H1 (cell line): ENCODE results near the gene OCSTAMP. TPM values are rescaled to one million over a fixed set of nuclear protein-coding genes. Genes with fewer than 3 reads are reported as not detected.

Experiments
- CTCF ChIA-PET: fragments of 300-600 bp; sonication (Branson Sonifier 250); formaldehyde crosslinking; loops from one replicate; lab custom pipeline; 2021; ENCODE audit not compliant: partially characterized antibody; lab: Charles Lee
- POLR2A ChIA-PET: fragments of 300-600 bp; sonication (Branson Sonifier 250); formaldehyde crosslinking; loops from one replicate; lab custom pipeline; 2021; ENCODE audit warnings: inconsistent platforms; ENCODE audit not compliant: partially characterized antibody; lab: Charles Lee
- DNase-seq, 2 experiments: peaks; one replicate each; pipeline versions ENCODE4 v3.0.0 to v3.0.0-alpha.2; 2010 to 2022; ENCODE audit warnings: low spot score in 2 of 2, low read depth in 1 of 2, mixed read lengths in 1 of 2
- FAIRE-seq: peaks from 2 replicates; lab custom pipeline; 2011; peaks lifted over from hg19 to GRCh38; lab: Jason Lieb, UNC
- H2AFZ ChIP-seq: 2 replicates; pipeline ENCODE4 v1.8.1; 2012; ENCODE audit warnings: low read length, inconsistent platforms
- H2AK5ac ChIP-seq: 2 replicates; pipeline ENCODE4 v1.6.1; 2013; ENCODE audit warnings: low read depth, low read length
- H2BK120ac ChIP-seq: replicated peaks from 2 replicates; pipeline ENCODE3; 2013; ENCODE audit warnings: low read depth, low read length, inconsistent platforms
- H2BK12ac ChIP-seq: 2 replicates; pipeline ENCODE4 v1.6.1; 2013; ENCODE audit warnings: low read depth, low read length
- H2BK15ac ChIP-seq: 2 replicates; pipeline ENCODE4 v1.6.1; 2013; ENCODE audit warnings: low read length
- H2BK20ac ChIP-seq: 2 replicates; pipeline ENCODE4 v1.6.1; 2013; ENCODE audit warnings: low read length
- H2BK5ac ChIP-seq: 2 replicates; pipeline ENCODE4 v1.6.1; 2013; ENCODE audit warnings: low read depth, low read length
- H3K14ac ChIP-seq: 2 replicates; pipeline ENCODE4 v1.6.1; 2013; ENCODE audit warnings: inconsistent platforms; ENCODE audit not compliant: insufficient read length
- H3K18ac ChIP-seq: 2 replicates; pipeline ENCODE4 v1.6.1; 2013; ENCODE audit warnings: low read length; ENCODE audit errors: extremely low read depth
- H3K23ac ChIP-seq: 2 replicates; pipeline ENCODE4 v1.6.1; 2013; ENCODE audit warnings: inconsistent platforms; ENCODE audit not compliant: insufficient read length
- H3K23me2 ChIP-seq: 2 replicates; pipeline ENCODE4 v1.6.1; 2013; ENCODE audit warnings: low read depth, low read length
- H3K27ac ChIP-seq: 2 replicates; pipeline ENCODE4 v1.6.1; 2011; ENCODE audit warnings: low read depth, low read length, inconsistent platforms
- H3K27me3 ChIP-seq, 4 experiments: replicated peaks in 1 of 4; 1 replicate in 1 of 4; 2 replicates in 3 of 4; pipeline versions ENCODE4 v1.6.1 to v1.8.1; 2011 to 2013; ENCODE audit warnings: low read length in 3 of 4, mild to moderate bottlenecking in 3 of 4, inconsistent platforms in 2 of 4, mixed read lengths in 2 of 4, moderate library complexity in 1 of 4; ENCODE audit not compliant: control insufficient read depth in 3 of 4, insufficient read depth in 3 of 4; ENCODE audit errors: extremely low read depth in 1 of 4
- H3K36me3 ChIP-seq, 4 experiments: 2 replicates each; pipeline versions ENCODE4 v1.6.1 to v1.8.1; 2011 to 2013; ENCODE audit warnings: mild to moderate bottlenecking in 4 of 4, low read length in 3 of 4, moderate library complexity in 2 of 4, control low read depth in 1 of 4, inconsistent platforms in 1 of 4; ENCODE audit not compliant: insufficient read depth in 4 of 4, control insufficient read depth in 2 of 4
- H3K4ac ChIP-seq: replicated peaks from 2 replicates; pipeline ENCODE3; 2013; ENCODE audit warnings: low read length, low read depth, mixed read lengths, inconsistent platforms; ENCODE audit not compliant: insufficient read length
- H3K4me1 ChIP-seq, 4 experiments: replicated peaks in 1 of 4; 1 replicate in 1 of 4; 2 replicates in 3 of 4; pipeline versions ENCODE4 v1.6.1 to v1.8.1; 2011 to 2013; ENCODE audit warnings: low read length in 3 of 4, inconsistent platforms in 2 of 4, mixed read lengths in 1 of 4; ENCODE audit not compliant: insufficient read depth in 4 of 4, control insufficient read depth in 3 of 4
- H3K4me2 ChIP-seq, 2 experiments: 2 replicates each; pipeline versions ENCODE4 v1.6.1 to v1.8.1; 2011 to 2013; ENCODE audit warnings: low read depth in 2 of 2, low read length in 2 of 2, control low read depth in 1 of 2, inconsistent platforms in 1 of 2, mild to moderate bottlenecking in 1 of 2; ENCODE audit not compliant: insufficient read depth in 1 of 2
- H3K4me3 ChIP-seq, 4 experiments: fragments of 200-600, 300-600 bp in 1 of 4; sonication (generic), shearing (Covaris generic), sonication (Bioruptor Twin) in 1 of 4; 2 replicates each; pipeline versions ENCODE4 v1.5.1 to v1.8.1; 2011 to 2016; ENCODE audit warnings: low read length in 4 of 4, low read depth in 3 of 4, control low read depth in 2 of 4, inconsistent platforms in 2 of 4, mild to moderate bottlenecking in 2 of 4, mixed read lengths in 1 of 4, moderate library complexity in 1 of 4; ENCODE audit not compliant: insufficient read depth in 2 of 4; ENCODE audit errors: extremely low read depth in 1 of 4
- H3K56ac ChIP-seq: replicated peaks from 2 replicates; pipeline ENCODE3; 2013; ENCODE audit warnings: low read depth, mild to moderate bottlenecking, mixed read lengths, low read length, inconsistent platforms; ENCODE audit not compliant: insufficient read length
- H3K79me1 ChIP-seq: 2 replicates; pipeline ENCODE4 v1.6.1; 2013; ENCODE audit warnings: low read depth, low read length, control low read depth
- H3K79me2 ChIP-seq, 2 experiments: 2 replicates each; pipeline versions ENCODE4 v1.6.1 to v1.8.1; 2012 to 2013; ENCODE audit warnings: low read length in 2 of 2, mild to moderate bottlenecking in 2 of 2, inconsistent platforms in 1 of 2; ENCODE audit not compliant: insufficient read depth in 2 of 2, control insufficient read depth in 1 of 2
- H3K9ac ChIP-seq, 4 experiments: replicated peaks in 1 of 4; 1 replicate in 1 of 4; 2 replicates in 3 of 4; pipeline versions ENCODE4 v1.6.1 to v1.8.1; 2011 to 2013; ENCODE audit warnings: low read depth in 3 of 4, low read length in 3 of 4, control low read depth in 2 of 4, mild to moderate bottlenecking in 2 of 4, moderate library complexity in 2 of 4, inconsistent platforms in 1 of 4; ENCODE audit errors: extremely low read depth in 1 of 4
- H3K9me3 ChIP-seq, 2 experiments: 2 replicates each; pipeline versions ENCODE4 v1.6.1 to v1.8.1; 2012 to 2013; ENCODE audit warnings: mild to moderate bottlenecking in 2 of 2, moderate library complexity in 2 of 2, control low read depth in 1 of 2, inconsistent platforms in 1 of 2, low read depth in 1 of 2, low read length in 1 of 2, mixed read lengths in 1 of 2; ENCODE audit not compliant: insufficient read depth in 2 of 2
- H4K20me1 ChIP-seq, 2 experiments: replicated peaks in 1 of 2; 2 replicates each; pipeline versions ENCODE3 to v1.8.1; 2011 to 2013; ENCODE audit warnings: inconsistent platforms in 2 of 2, low read length in 2 of 2, mild to moderate bottlenecking in 1 of 2; ENCODE audit not compliant: insufficient read depth in 2 of 2, control insufficient read depth in 1 of 2
- H4K5ac ChIP-seq: 2 replicates; pipeline ENCODE4 v1.6.1; 2013; ENCODE audit warnings: low read length, low read depth, mixed read lengths, inconsistent platforms; ENCODE audit not compliant: insufficient read length
- H4K8ac ChIP-seq: 2 replicates; pipeline ENCODE4 v1.8.0; 2013; ENCODE audit warnings: mild to moderate bottlenecking, moderate library complexity, low read length, inconsistent platforms; ENCODE audit not compliant: insufficient read depth; ENCODE audit errors: extremely low read depth
- H4K91ac ChIP-seq: replicated peaks from 2 replicates; pipeline ENCODE3; 2013; ENCODE audit warnings: low read length, mixed read lengths, inconsistent platforms; ENCODE audit not compliant: insufficient read length
- CBX5 ChIP-seq: fragments of 300-800, 300-1000 bp; sonication (generic); IDR thresholded peaks from 2 replicates; pipeline ENCODE4 v1.7.1; 2016; ENCODE audit warnings: antibody characterized with exemption, low read length, low read depth
- CHD1 ChIP-seq: IDR thresholded peaks from 2 replicates; pipeline ENCODE4 v1.6.1; 2012; ENCODE audit warnings: low read depth, low read length, improper control_type of control experiment
- EP300 ChIP-seq, 2 experiments: IDR thresholded peaks; 1 replicate in 1 of 2; 2 replicates in 1 of 2; pipeline ENCODE4 v1.6.1; 2011 to 2012; ENCODE audit warnings: low read depth in 2 of 2, low read length in 2 of 2, mild to moderate bottlenecking in 2 of 2, borderline replicate concordance in 1 of 2, inconsistent platforms in 1 of 2, moderate library complexity in 1 of 2
- GABPA ChIP-seq: IDR thresholded peaks from 2 replicates; pipeline ENCODE4 v1.6.1; 2011; ENCODE audit warnings: mild to moderate bottlenecking, low read length, moderate library complexity, borderline replicate concordance; ENCODE audit not compliant: insufficient read depth
- MAFK ChIP-seq: IDR thresholded peaks from 2 replicates; pipeline ENCODE4 v1.6.1; 2012; ENCODE audit warnings: low read depth, mild to moderate bottlenecking, improper control_type of control experiment, low read length
- SUZ12 ChIP-seq: fragments of 200-600 bp; sonication (generic); IDR thresholded peaks from 2 replicates; pipeline ENCODE4 v1.6.1; 2012; ENCODE audit warnings: mild to moderate bottlenecking, inconsistent platforms, low read length, moderate library complexity, mixed read lengths
- TCF12 ChIP-seq: IDR thresholded peaks from 2 replicates; pipeline ENCODE4 v1.6.1; 2011; ENCODE audit warnings: low read depth, mild to moderate bottlenecking, low read length
- TEAD4 ChIP-seq: IDR thresholded peaks from 2 replicates; pipeline ENCODE4 v1.6.1; 2012; ENCODE audit warnings: low read depth, low read length, inconsistent platforms, mixed read lengths
- WGBS, 2 experiments: shearing (Covaris generic) in 1 of 2; methylation state at CpG; one replicate each; pipeline versions ENCODE4 v1.1.6 to v1.1.7; 2013 to 2015; ENCODE audit warnings: low lambda C conversion rate in 2 of 2, mixed read lengths in 2 of 2, inconsistent platforms in 1 of 2, low coverage in 1 of 2, missing lambda C conversion rate in 1 of 2; ENCODE audit not compliant: insufficient replicate concordance in 2 of 2, insufficient coverage in 1 of 2, insufficient read length in 1 of 2; ENCODE audit errors: extremely low coverage in 1 of 2, missing lambda C conversion rate in 1 of 2; 5-methylcytosine and 5-hydroxymethylcytosine counted together
- polyA plus RNA-seq, 7 experiments: library from polyadenylated mRNA; depleted of rRNA in 3 of 7; stranded (reverse) in 5 of 7; unstranded in 2 of 7; fragments of >200 nt in 5 of 7; fragments of 200-250 nt in 2 of 7; gene quantifications; 1 replicate in 5 of 7; 2 replicates in 1 of 7; 4 replicates in 1 of 7; pipeline versions ENCODE4 v1.2.1 to v1.2.3, GENCODE V29; 2011 to 2013; ENCODE audit warnings: missing spikeins in 2 of 7, mixed read lengths in 2 of 7
- total RNA-seq: library from RNA; stranded (reverse); fragmentation: NEBNext Ultra II Directional; extraction: Animal tissue kit (Norgen Biotek cat#: 25700); gene quantifications from 2 replicates; pipeline ENCODE4 v1.2.1, GENCODE V29; 2021

OCSTAMP gene
- total and polyA plus RNA-seq, 2 of the 8 experiments (the other 6 are each of a cell fraction or from before 2014, with no cell fraction given), result 0.09 to 0.13 TPM

- Histone ChIP-seq H2AFZ (no peak overlapping the region), H2BK15ac (peak overlapping the region; percentile 18; the same call in 1 of the 2 replicates), H3K79me1 (no peaks in the 10 kb centered on the region; the same call in 1 of the 2 replicates), H2AK5ac (peak overlapping the region; percentile 83), H4K8ac (no peak overlapping the region), H3K23ac (no peak overlapping the region), H3K36me3 (no peaks in the 10 kb centered on the region), H3K4me1 (peaks cover 8 to 17% (median 13%) of the 10 kb centered on the region in 4 experiments), H2BK20ac (peak overlapping the region; percentile 93; the same call in 1 of the 2 replicates), H2BK5ac (peak overlapping the region; percentile 85; the same call in 1 of the 2 replicates), H3K23me2 (peaks cover 2% of the 10 kb centered on the region; the same call in 1 of the 2 replicates), H3K9me3 (no peaks in the 10 kb centered on the region), H2BK120ac (no peak overlapping the region), H4K91ac (no peak overlapping the region), H4K5ac (no peak overlapping the region), H4K20me1 (no peaks in the 10 kb centered on the region), H3K27me3 (no peaks in the 10 kb centered on the region), H3K27ac (no peak overlapping the region), H3K79me2 (no peaks in the 10 kb centered on the region), H3K56ac (no peak overlapping the region), H3K18ac (peak overlapping the region; percentile 71; the same call in 1 of the 2 replicates), H3K9ac (no peak overlapping the region; a peak in 1 of 7 replicates), H2BK12ac (0 out of 2 replicates have a peak overlapping the region, but pooled peaks have one; percentile 60), H3K14ac (no peak overlapping the region)
- WGBS, 2 experiments, result 91% methylated on average over 2 of the region's 2 CpGs; no CpG with 5 or more reads in 1 of the 2 experiments
- ChIA-PET POLR2A (interaction anchor here (0.6 to 1.0 kb wide), 3 partner anchors 22 to 246 kb away, joined by 3 to 4 read pairs (median 3); no protein-coding TSS in a partner anchor), CTCF (interaction anchor here (0.7 to 2.4 kb wide), 4 partner anchors 8 to 44 kb away, joined by 3 to 14 read pairs (median 3); no protein-coding TSS in a partner anchor)
- FAIRE-seq (no peak), DNase-seq (no peak)
- no peak for TF ChIP-seq TCF12
- no peak for TF ChIP-seq EP300 (IDR thresholded peaks at IDR 0.05; ENCODE audit: borderline replicate concordance in 1 of 2, low read depth in 2 of 2, low read length in 2 of 2)
- peak; percentile 95 for TF ChIP-seq MAFK
- no peak for TF ChIP-seq CBX5
- TF ChIP-seq CHD1, result no peak
- no peak for TF ChIP-seq GABPA
- TF ChIP-seq TEAD4, result no peak
- TF ChIP-seq SUZ12, result no peak
- TF ChIP-seq, all 59 proteins: peak for 1
- no peak overlapping the region for H3K4me2 ChIP-seq
- H3K4me3 ChIP-seq, result no peak overlapping the region
- H3K4ac ChIP-seq, result no peak overlapping the region
These were observed 13.4 kb upstream of the OCSTAMP start for GRCh38 chr20:46563860-46564221.
